HEK293 (cell line): Measurements from ENCODE around the gene TRAK2.

Experiments
- CTCF ChIA-PET: fragments of 350-600 bp; formaldehyde crosslinking; extraction: SDS; loops from one replicate; lab custom pipeline; 2021; ENCODE audit warnings: antibody characterized with exemption; lab: Yijun Ruan, JAX
- POLR2A ChIA-PET: fragments of 300-600 bp; formaldehyde crosslinking; extraction: SDS; loops from one replicate; lab custom pipeline; 2020; ENCODE audit warnings: antibody characterized with exemption, inconsistent platforms; lab: Yijun Ruan, JAX
- H3K27ac ChIP-seq: fragments of 200-500 bp; sonication (Bioruptor generic); 2 replicates; pipeline ENCODE4 v1.5.1; 2014; ENCODE audit warnings: low read depth, low read length, control low read depth, inconsistent platforms; ENCODE audit errors: extremely low read depth
- H3K36me3 ChIP-seq, 2 experiments: fragments of 200-500 bp in 1 of 2; sonication (Bioruptor generic) in 1 of 2; 1 replicate in 1 of 2; 2 replicates in 1 of 2; pipeline ENCODE4 v1.5.1; 2014 to 2017; ENCODE audit warnings: inconsistent platforms in 2 of 2, low read length in 2 of 2; ENCODE audit not compliant: control insufficient read depth in 2 of 2, insufficient read depth in 1 of 2
- H3K4me1 ChIP-seq: fragments of 200-500 bp; sonication (Bioruptor generic); 2 replicates; pipeline ENCODE4 v1.5.1; 2014; ENCODE audit warnings: mild to moderate bottlenecking, low read length, inconsistent platforms; ENCODE audit not compliant: control insufficient read depth, insufficient read depth
- H3K4me3 ChIP-seq: 2 replicates; pipeline ENCODE4 v1.5.1; 2011; ENCODE audit warnings: low read depth, mild to moderate bottlenecking, control low read depth, low read length, moderate library complexity
- H3K9me3 ChIP-seq: fragments of 200-500 bp; sonication (Bioruptor generic); 2 replicates; pipeline ENCODE4 v1.5.1; 2014; ENCODE audit warnings: low read depth, low read length, inconsistent platforms; ENCODE audit not compliant: control insufficient read depth, insufficient read depth
- CTCF ChIP-seq: fragments of 450-650 bp; formaldehyde crosslinking; IDR thresholded peaks from 2 replicates; pipeline ENCODE4 v1.5.1; 2016; ENCODE audit warnings: missing biosample characterization, missing genetic modification characterization
- EGR2 ChIP-seq: fragments of 450-650 bp; formaldehyde crosslinking; IDR thresholded peaks from 2 replicates; pipeline ENCODE4 v1.5.1; 2016; ENCODE audit warnings: low read depth, missing biosample characterization, missing genetic modification characterization
- GLI4 ChIP-seq: fragments of 450-650 bp; formaldehyde crosslinking; IDR thresholded peaks from 2 replicates; pipeline ENCODE4 v1.5.1; 2016; ENCODE audit warnings: missing biosample characterization, missing genetic modification characterization
- KLF1 ChIP-seq: fragments of 450-650 bp; formaldehyde crosslinking; IDR thresholded peaks from 2 replicates; pipeline ENCODE4 v1.5.1; 2016; ENCODE audit warnings: missing biosample characterization, missing genetic modification characterization
- KLF9 ChIP-seq: fragments of 450-650 bp; formaldehyde crosslinking; IDR thresholded peaks from 2 replicates; pipeline ENCODE4 v1.5.1; 2016; ENCODE audit warnings: missing biosample characterization, missing genetic modification characterization, low read depth
- MEIS1 ChIP-seq: sonication (generic); formaldehyde crosslinking; IDR thresholded peaks from 2 replicates; pipeline ENCODE4 v1.8.1; 2022; ENCODE audit warnings: missing genetic modification reagents, mild to moderate bottlenecking, borderline replicate concordance
- YY1 ChIP-seq: fragments of 450-650 bp; formaldehyde crosslinking; IDR thresholded peaks from 2 replicates; pipeline ENCODE4 v1.5.1; 2018; ENCODE audit warnings: missing biosample characterization, missing genetic modification characterization
- ZBTB20 ChIP-seq: fragments of 450-650 bp; formaldehyde crosslinking; IDR thresholded peaks from 2 replicates; pipeline ENCODE4 v1.5.1; 2016; ENCODE audit warnings: missing biosample characterization, missing genetic modification characterization
- ZBTB44 ChIP-seq: fragments of 450-650 bp; IDR thresholded peaks from 2 replicates; pipeline ENCODE4 v1.5.1; 2018; ENCODE audit warnings: missing biosample characterization, mild to moderate bottlenecking, missing genetic modification characterization
- ZFP69B ChIP-seq: fragments of 450-650 bp; formaldehyde crosslinking; IDR thresholded peaks from 2 replicates; pipeline ENCODE4 v1.5.1; 2016; ENCODE audit warnings: missing biosample characterization, missing genetic modification characterization
- ZNF121 ChIP-seq: fragments of 450-650 bp; formaldehyde crosslinking; IDR thresholded peaks from 2 replicates; pipeline ENCODE4 v1.5.1; 2016; ENCODE audit warnings: missing biosample characterization, missing genetic modification characterization
- ZNF146 ChIP-seq: fragments of 450-650 bp; formaldehyde crosslinking; IDR thresholded peaks from 2 replicates; pipeline ENCODE4 v1.5.1; 2016; ENCODE audit warnings: missing biosample characterization, missing genetic modification characterization
- ZNF174 ChIP-seq: fragments of 450-650 bp; formaldehyde crosslinking; IDR thresholded peaks from 2 replicates; pipeline ENCODE4 v1.5.0; 2017; ENCODE audit warnings: missing biosample characterization, mild to moderate bottlenecking, missing genetic modification characterization
- ZNF19 ChIP-seq: fragments of 450-650 bp; formaldehyde crosslinking; IDR thresholded peaks from 2 replicates; pipeline ENCODE4; 2016; ENCODE audit warnings: missing biosample characterization, missing genetic modification characterization, low read depth
- ZNF211 ChIP-seq: fragments of 450-650 bp; formaldehyde crosslinking; IDR thresholded peaks from 2 replicates; pipeline ENCODE4 v1.5.1; 2016; ENCODE audit warnings: low read depth, missing biosample characterization, missing genetic modification characterization
- ZNF248 ChIP-seq: fragments of 450-650 bp; formaldehyde crosslinking; IDR thresholded peaks from 2 replicates; pipeline ENCODE4 v1.5.1; 2017; ENCODE audit warnings: missing biosample characterization, missing genetic modification characterization
- ZNF292 ChIP-seq: fragments of 450-650 bp; formaldehyde crosslinking; IDR thresholded peaks from 2 replicates; pipeline ENCODE4 v1.5.1; 2016; ENCODE audit warnings: low read depth, missing biosample characterization, missing genetic modification characterization, borderline replicate concordance
- ZNF311 ChIP-seq: fragments of 450-650 bp; formaldehyde crosslinking; IDR thresholded peaks from 2 replicates; pipeline ENCODE4 v1.5.1; 2017; ENCODE audit warnings: missing biosample characterization, missing genetic modification characterization, borderline replicate concordance
- ZNF335 ChIP-seq: fragments of 450-650 bp; formaldehyde crosslinking; conservative IDR thresholded peaks from 2 replicates; pipeline ENCODE4 v1.5.1; 2016; ENCODE audit warnings: missing biosample characterization, missing genetic modification characterization
- ZNF354C ChIP-seq: fragments of 450-650 bp; formaldehyde crosslinking; IDR thresholded peaks from 2 replicates; pipeline ENCODE4 v1.5.1; 2016; ENCODE audit warnings: missing biosample characterization, missing genetic modification characterization, low read depth, borderline replicate concordance
- ZNF37A ChIP-seq: fragments of 450-650 bp; IDR thresholded peaks from 2 replicates; pipeline ENCODE4 v1.5.1; 2018; ENCODE audit warnings: missing biosample characterization, missing genetic modification characterization
- ZNF433 ChIP-seq: fragments of 450-650 bp; formaldehyde crosslinking; IDR thresholded peaks from 2 replicates; pipeline ENCODE4 v1.5.1; 2016; ENCODE audit warnings: missing biosample characterization, missing genetic modification characterization, low read depth
- ZNF501 ChIP-seq: fragments of 450-650 bp; formaldehyde crosslinking; IDR thresholded peaks from 2 replicates; pipeline ENCODE4 v1.5.1; 2016; ENCODE audit warnings: missing biosample characterization, missing genetic modification characterization
- ZNF521 ChIP-seq: fragments of 450-650 bp; formaldehyde crosslinking; IDR thresholded peaks from 2 replicates; pipeline ENCODE4 v1.5.1; 2017; ENCODE audit warnings: missing biosample characterization, mild to moderate bottlenecking, missing genetic modification characterization
- ZNF549 ChIP-seq: fragments of 450-650 bp; IDR thresholded peaks from 2 replicates; pipeline ENCODE4 v1.5.1; 2018; ENCODE audit warnings: missing biosample characterization, missing genetic modification characterization, mild to moderate bottlenecking, inconsistent platforms, moderate library complexity
- ZNF555 ChIP-seq: fragments of 450-650 bp; formaldehyde crosslinking; conservative IDR thresholded peaks from 2 replicates; pipeline ENCODE4 v1.5.1; 2017; ENCODE audit warnings: missing biosample characterization, mild to moderate bottlenecking, missing genetic modification characterization, inconsistent platforms
- ZNF585B ChIP-seq: fragments of 450-650 bp; formaldehyde crosslinking; IDR thresholded peaks from 2 replicates; pipeline ENCODE4 v1.5.1; 2016; ENCODE audit warnings: missing biosample characterization, missing genetic modification characterization
- ZNF621 ChIP-seq: fragments of 450-650 bp; formaldehyde crosslinking; IDR thresholded peaks from 2 replicates; pipeline ENCODE4 v1.5.1; 2017; ENCODE audit warnings: missing biosample characterization, missing genetic modification characterization
- ZNF837 ChIP-seq: fragments of 450-650 bp; formaldehyde crosslinking; IDR thresholded peaks from 2 replicates; pipeline ENCODE4 v1.5.1; 2016; ENCODE audit warnings: missing biosample characterization, missing genetic modification characterization
- ZSCAN16 ChIP-seq: fragments of 450-650 bp; formaldehyde crosslinking; IDR thresholded peaks from 2 replicates; pipeline ENCODE4 v1.5.1; 2016; ENCODE audit warnings: missing biosample characterization, missing genetic modification characterization
- ZSCAN30 ChIP-seq: fragments of 450-650 bp; IDR thresholded peaks from 2 replicates; pipeline ENCODE4 v1.5.1; 2018; ENCODE audit warnings: missing biosample characterization, mild to moderate bottlenecking, missing genetic modification characterization, moderate library complexity
- ZSCAN4 ChIP-seq: fragments of 450-650 bp; formaldehyde crosslinking; IDR thresholded peaks from 2 replicates; pipeline ENCODE4 v1.5.1; 2017; ENCODE audit warnings: missing biosample characterization, missing genetic modification characterization

TRAK2 gene

GRCh38 chr2:201464547-201464946 lies 13.3 kb upstream of the TRAK2 start:
- no peak overlapping the region for H3K27ac ChIP-seq
- no peak for TF ChIP-seq ZNF37A (tag by site-specific recombination)
- TF ChIP-seq GLI4 (tag by site-specific recombination), result no peak
- TF ChIP-seq MEIS1 (CRISPR knock-in tag), result no peak
- no peak for TF ChIP-seq ZBTB44
- no peak for TF ChIP-seq KLF1 (tag by site-specific recombination)
- no peak for TF ChIP-seq ZBTB20 (tag by site-specific recombination)
- no peak for TF ChIP-seq CTCF (tag by site-specific recombination)
- TF ChIP-seq ZNF211 (tag by site-specific recombination), result no peak
- TF ChIP-seq ZSCAN16 (tag by site-specific recombination), result no peak
- TF ChIP-seq ZNF311 (tag by site-specific recombination), result no peak
- no peak for TF ChIP-seq ZNF174
- no peak for TF ChIP-seq ZNF555
- TF ChIP-seq ZNF354C (tag by site-specific recombination), result no peak
- peaks cover 2% of the 10 kb centered on the region; the same call in 1 of the 2 replicates for H3K4me1 ChIP-seq
- H3K9me3 ChIP-seq, result no peaks in the 10 kb centered on the region
- peaks cover 10 to 60% of the 10 kb centered on the region in 2 experiments for H3K36me3 ChIP-seq
- H3K4me3 ChIP-seq, result no peak overlapping the region
- ChIA-PET CTCF (no interaction called here), POLR2A (interaction anchor here (2.4 kb wide), 1 partner anchor 13 kb away, joined by 11 read pairs; the partner anchor contains the start of genes STRADB and TRAK2)

- H3K4me1 ChIP-seq, result no peaks in the 10 kb centered on the region
- TF ChIP-seq ZNF146 (tag by site-specific recombination), result peak; percentile 56; the same call in 1 of the 2 replicates
- no peak for TF ChIP-seq ZNF521 (tag by site-specific recombination)
- ChIA-PET POLR2A (no interaction called here), CTCF (interaction anchor here (1.5 kb wide), 1 partner anchor 228 kb away, joined by 6 read pairs; no protein-coding TSS in a partner anchor)
- H3K9me3 ChIP-seq, result no peaks in the 10 kb centered on the region
- no peak overlapping the region for H3K27ac ChIP-seq
- H3K36me3 ChIP-seq, result peaks cover 16 to 60% of the 10 kb centered on the region in 2 experiments
- H3K4me3 ChIP-seq, result no peak overlapping the region
These were observed 9.3 kb upstream of the TRAK2 start for GRCh38 chr2:201460532-201460931.

- Histone ChIP-seq H3K27ac (no peak overlapping the region), H3K4me1 (no peaks in the 10 kb centered on the region), H3K9me3 (no peaks in the 10 kb centered on the region), H3K4me3 (no peak overlapping the region), H3K36me3 (peaks cover 20 to 47% of the 10 kb centered on the region in 2 experiments)
- ChIA-PET CTCF (no interaction called here), POLR2A (no interaction called here)
- TF ChIP-seq ZNF292 (tag by site-specific recombination) (no peak), ZNF248 (tag by site-specific recombination) (no peak), ZNF621 (tag by site-specific recombination) (no peak), ZNF549 (tag by site-specific recombination) (no peak), ZNF335 (tag by site-specific recombination) (no peak), ZNF433 (tag by site-specific recombination) (no peak), ZNF501 (no peak), KLF9 (tag by site-specific recombination) (no peak), ZNF121 (tag by site-specific recombination) (no peak), YY1 (no peak), ZNF19 (tag by site-specific recombination) (no peak), ZFP69B (tag by site-specific recombination) (no peak), ZSCAN30 (tag by site-specific recombination) (no peak), ZNF837 (tag by site-specific recombination) (no peak), ZNF585B (tag by site-specific recombination) (no peak), EGR2 (tag by site-specific recombination) (no peak), ZSCAN4 (tag by site-specific recombination) (no peak)
These were observed 7.1 kb upstream of the TRAK2 start for GRCh38 chr2:201458381-201458780.
